GF-D8 (cell line): ENCODE measurements around the gene MAB21L1.

Experiments used
- DNase-seq: peaks from one replicate; lab custom pipeline; 2025; lab: John Stamatoyannopoulos, UW

MAB21L1 gene

GRCh38 chr13:35475960-35476943, at the start of gene MAB21L1:
TSS of gene MAB21L1 (minus strand) at chr13:35476689. CDS start at chr13:35476138, 551 bp downstream.
- no peak for DNase-seq

GRCh38 chr13:35524171-35524570, 47.7 kb upstream of the MAB21L1 start:
- no peak for DNase-seq

GRCh38 chr13:35518337-35518946, 42.0 kb upstream of the MAB21L1 start:
- DNase-seq = no peak

- DNase-seq = no peak
Measured at GRCh38 chr13:35514801-35515502, 38.5 kb upstream of the MAB21L1 start.

GRCh38 chr13:35514061-35514477, 37.6 kb upstream of the MAB21L1 start:
- no peak for DNase-seq

- no peak for DNase-seq
Measured at GRCh38 chr13:35512271-35512920, 35.9 kb upstream of the MAB21L1 start.

- DNase-seq = no peak
Measured at GRCh38 chr13:35502456-35502855, 26.0 kb upstream of the MAB21L1 start.

- DNase-seq = no peak
Measured at GRCh38 chr13:35501661-35502235, 25.3 kb upstream of the MAB21L1 start.

- DNase-seq = no peak
Measured at GRCh38 chr13:35500144-35500543, 23.7 kb upstream of the MAB21L1 start.

GRCh38 chr13:35499676-35500075, 23.2 kb upstream of the MAB21L1 start:
- DNase-seq = no peak

- no peak for DNase-seq
Measured at GRCh38 chr13:35499196-35499662, 22.7 kb upstream of the MAB21L1 start.

GRCh38 chr13:35498231-35498630, 21.7 kb upstream of the MAB21L1 start:
- no peak for DNase-seq

- DNase-seq = no peak
Measured at GRCh38 chr13:35496761-35497386, 20.4 kb upstream of the MAB21L1 start.

- DNase-seq = no peak
Measured at GRCh38 chr13:35496006-35496405, 19.5 kb upstream of the MAB21L1 start.

- no peak for DNase-seq
Measured at GRCh38 chr13:35489050-35489449, 12.6 kb upstream of the MAB21L1 start.

GRCh38 chr13:35485424-35485823, 8.9 kb upstream of the MAB21L1 start:
- DNase-seq = no peak

- DNase-seq = no peak
Measured at GRCh38 chr13:35484384-35484783, 7.9 kb upstream of the MAB21L1 start.

GRCh38 chr13:35483761-35484160, 7.3 kb upstream of the MAB21L1 start:
- DNase-seq = no peak

GRCh38 chr13:35482527-35482926, 6.0 kb upstream of the MAB21L1 start:
- no peak for DNase-seq

- no peak for DNase-seq
Measured at GRCh38 chr13:35481777-35482176, 5.3 kb upstream of the MAB21L1 start.

- no peak for DNase-seq
Measured at GRCh38 chr13:35480346-35480745, 3.9 kb upstream of the MAB21L1 start.
